Measurements from ENCODE around the gene DENND4C.
"Not testable (repeated sequence)": the region's sequence is repeated elsewhere in the genome, so short reads cannot be mapped to it uniquely, and the experiment has no call there.

DENND4C gene

GRCh38 chr9:19243366-19244033 is 13.0 kb downstream of the DENND4C start:
- peaks cover 39% of the 10 kb centered on the region for H3K36me3 Mint-ChIP-seq
- H3K4me1 Mint-ChIP-seq = peaks cover 50% of the 10 kb centered on the region
- ATAC-seq (no peak), DNase-seq (ENCODE audit: low spot score in 2 of 2) (no peak)
- no peak overlapping the region for H3K4me3 Mint-ChIP-seq
- peak overlapping the region; percentile 45 for H3K27ac Mint-ChIP-seq
- no peaks in the 10 kb centered on the region for H3K9me3 Mint-ChIP-seq

- H3K27ac Mint-ChIP-seq = no peak overlapping the region
- H3K36me3 Mint-ChIP-seq = peaks cover 18% of the 10 kb centered on the region
- no peak overlapping the region for H3K4me3 Mint-ChIP-seq
- H3K4me1 Mint-ChIP-seq = peaks cover 62% of the 10 kb centered on the region
- no peak for ATAC-seq
- DNase-seq (ENCODE audit: low spot score in 2 of 2) = no peak
- no peaks in the 10 kb centered on the region for H3K9me3 Mint-ChIP-seq
Measured at GRCh38 chr9:19246891-19247290, 16.4 kb downstream of the DENND4C start.

- no peak overlapping the region for H3K27ac Mint-ChIP-seq
- no peak for DNase-seq (ENCODE audit: low spot score in 2 of 2)
- H3K9me3 Mint-ChIP-seq = no peaks in the 10 kb centered on the region
- peaks cover 67% of the 10 kb centered on the region for H3K4me1 Mint-ChIP-seq
- no peak for ATAC-seq
- H3K4me3 Mint-ChIP-seq = no peak overlapping the region
- peaks cover 17% of the 10 kb centered on the region for H3K36me3 Mint-ChIP-seq
Measured at GRCh38 chr9:19247420-19247819, 16.9 kb downstream of the DENND4C start.

GRCh38 chr9:19250346-19250745 is 19.9 kb downstream of the DENND4C start:
- not testable (repeated sequence) for ATAC-seq; H3K36me3 Mint-ChIP-seq; DNase-seq (ENCODE audit: low spot score in 2 of 2); H3K9me3 Mint-ChIP-seq; H3K4me3 Mint-ChIP-seq
- Mint-ChIP-seq H3K4me1 (peaks cover 81% of the 10 kb centered on the region), H3K27ac (peak overlapping the region; percentile 75)

GRCh38 chr9:19251203-19251602 is 20.7 kb downstream of the DENND4C start:
- H3K36me3 Mint-ChIP-seq; DNase-seq (ENCODE audit: low spot score in 2 of 2); H3K4me3 Mint-ChIP-seq; H3K9me3 Mint-ChIP-seq; ATAC-seq: not testable (repeated sequence)
- Mint-ChIP-seq H3K4me1 (peaks cover 73% of the 10 kb centered on the region), H3K27ac (peak overlapping the region; percentile 75)

GRCh38 chr9:19251622-19252021 is 21.1 kb downstream of the DENND4C start:
- Mint-ChIP-seq H3K4me1 (peaks cover 72% of the 10 kb centered on the region), H3K27ac (peak overlapping the region; percentile 75)
- DNase-seq (ENCODE audit: low spot score in 2 of 2); H3K36me3 Mint-ChIP-seq; H3K9me3 Mint-ChIP-seq; H3K4me3 Mint-ChIP-seq; ATAC-seq: not testable (repeated sequence)

- DNase-seq (ENCODE audit: low spot score in 2 of 2) = no peak
- no peak overlapping the region for H3K27ac Mint-ChIP-seq
- no peaks in the 10 kb centered on the region for H3K36me3 Mint-ChIP-seq
- no peak overlapping the region for H3K4me3 Mint-ChIP-seq
- H3K9me3 Mint-ChIP-seq = no peaks in the 10 kb centered on the region
- ATAC-seq = no peak
- H3K4me1 Mint-ChIP-seq = peaks cover 68% of the 10 kb centered on the region
Measured at GRCh38 chr9:19252174-19252884, 21.8 kb downstream of the DENND4C start.

GRCh38 chr9:19252885-19253219 is 22.4 kb downstream of the DENND4C start:
- H3K4me1 Mint-ChIP-seq = peaks cover 69% of the 10 kb centered on the region
- no peaks in the 10 kb centered on the region for H3K36me3 Mint-ChIP-seq
- no peak overlapping the region for H3K27ac Mint-ChIP-seq
- H3K9me3 Mint-ChIP-seq = no peaks in the 10 kb centered on the region
- no peak for DNase-seq (ENCODE audit: low spot score in 2 of 2)
- no peak overlapping the region for H3K4me3 Mint-ChIP-seq
- no peak for ATAC-seq

GRCh38 chr9:19255112-19255511 is 24.6 kb downstream of the DENND4C start:
- Mint-ChIP-seq H3K4me3 (no peak overlapping the region), H3K9me3 (no peaks in the 10 kb centered on the region), H3K27ac (no peak overlapping the region), H3K36me3 (no peaks in the 10 kb centered on the region), H3K4me1 (peaks cover 65% of the 10 kb centered on the region)
- DNase-seq (ENCODE audit: low spot score in 2 of 2) = no peak
- ATAC-seq = no peak

GRCh38 chr9:19255821-19256220 is 25.3 kb downstream of the DENND4C start:
- Mint-ChIP-seq H3K4me1 (peaks cover 62% of the 10 kb centered on the region), H3K27ac (no peak overlapping the region), H3K9me3 (no peaks in the 10 kb centered on the region), H3K4me3 (no peak overlapping the region), H3K36me3 (no peaks in the 10 kb centered on the region)
- no peak for DNase-seq (ENCODE audit: low spot score in 2 of 2)
- ATAC-seq = no peak

- not testable (repeated sequence) for H3K9me3 Mint-ChIP-seq; ATAC-seq; H3K4me3 Mint-ChIP-seq; H3K27ac Mint-ChIP-seq; DNase-seq (ENCODE audit: low spot score in 2 of 2); H3K36me3 Mint-ChIP-seq
- peaks cover 59% of the 10 kb centered on the region for H3K4me1 Mint-ChIP-seq
Measured at GRCh38 chr9:19259665-19260255, 29.3 kb downstream of the DENND4C start.

GRCh38 chr9:19265602-19266001 is 35.1 kb downstream of the DENND4C start:
- not testable (repeated sequence) for H3K27ac Mint-ChIP-seq; H3K4me3 Mint-ChIP-seq; H3K9me3 Mint-ChIP-seq; DNase-seq (ENCODE audit: low spot score in 2 of 2); ATAC-seq; H3K36me3 Mint-ChIP-seq
- H3K4me1 Mint-ChIP-seq = peaks cover 80% of the 10 kb centered on the region

- H3K27ac Mint-ChIP-seq = not testable (repeated sequence)
Measured at GRCh38 chr9:19266778-19267384, 36.4 kb downstream of the DENND4C start.

GRCh38 chr9:19269582-19269981 is 39.1 kb downstream of the DENND4C start:
- ATAC-seq = peak; percentile 61
- H3K27ac Mint-ChIP-seq = peak overlapping the region; percentile 84
- H3K9me3 Mint-ChIP-seq = peaks cover 5% of the 10 kb centered on the region
- peak overlapping the region; percentile 51 for H3K4me3 Mint-ChIP-seq
- no peak for DNase-seq (ENCODE audit: low spot score in 2 of 2)
- H3K36me3 Mint-ChIP-seq = no peaks in the 10 kb centered on the region
- H3K4me1 Mint-ChIP-seq = peaks cover 47% of the 10 kb centered on the region

More at GRCh38 chr9:19266778-19267384, 36.4 kb downstream of the DENND4C start:
- peak; percentile 86 for ATAC-seq
- not testable (repeated sequence) for H3K36me3 Mint-ChIP-seq; H3K9me3 Mint-ChIP-seq; DNase-seq (ENCODE audit: low spot score in 2 of 2)
- Mint-ChIP-seq H3K4me1 (peaks cover 67% of the 10 kb centered on the region), H3K4me3 (peak overlapping the region; percentile 51)

- H3K36me3 Mint-ChIP-seq = no peaks in the 10 kb centered on the region
- H3K4me1 Mint-ChIP-seq = peaks cover 43% of the 10 kb centered on the region
- H3K9me3 Mint-ChIP-seq = peaks cover 5% of the 10 kb centered on the region
- ATAC-seq = no peak
- H3K4me3 Mint-ChIP-seq = no peak overlapping the region
- H3K27ac Mint-ChIP-seq = peak overlapping the region; percentile 84
- DNase-seq (ENCODE audit: low spot score in 2 of 2) = no peak
Measured at GRCh38 chr9:19270421-19270949, 40.0 kb downstream of the DENND4C start.

Data from stimulated activated effector memory CD8-positive, alpha-beta T cell treated with anti-CD3 and anti-CD28 coated beads, Interleukin-12 subunit alpha, Interleukin-12 subunit beta, amount 100 ng/mL, for 72 hours (primary cell).